ENCODE measurements around the gene CWC22.
A peak's percentile ranks its signal among the peaks of the same experiment; 100 is the strongest.
"Not testable (repeated sequence)": the region's sequence is repeated elsewhere in the genome, so short reads cannot be mapped to it uniquely, and the experiment has no call there.

Gene CWC22

GRCh38 chr2:180006781-180007579 lies at the start of gene CWC22:
Gene CWC22, minus strand, starts transcription at chr2:180007297. Its CDS starts 13,956 bp downstream, at chr2:179993341.
- Histone ChIP-seq H3K9me3 (ENCODE audit: control insufficient read depth, low read length) (no peaks in the 10 kb centered on the region), H3K9ac (ENCODE audit: low read length) (peak within 1 kb of the TSS; percentile 97), H3K27me3 (replicated peaks; ENCODE audit: control insufficient read depth, insufficient read depth, low read length) (no peaks in the 10 kb centered on the region), H3K36me3 (ENCODE audit: control insufficient read depth, insufficient read depth, low read length, severe bottlenecking) (no peaks in the 10 kb centered on the region), H3K4me1 (ENCODE audit: control insufficient read depth, insufficient read depth, low read length) (peaks cover 16% of the 10 kb centered on the region), H3K4me3 (ENCODE audit: low read length) (peak within 1 kb of the TSS; percentile 99)
- DNase-seq (ENCODE audit: low read depth), result peak; percentile 98

- H3K9me3 ChIP-seq (ENCODE audit: control insufficient read depth, low read length), result no peaks in the 10 kb centered on the region
- no peak overlapping the region for H3K4me3 ChIP-seq (ENCODE audit: low read length)
- DNase-seq (ENCODE audit: low read depth), result no peak
- no peak overlapping the region for H3K9ac ChIP-seq (ENCODE audit: low read length)
- H3K36me3 ChIP-seq (ENCODE audit: control insufficient read depth, insufficient read depth, low read length, severe bottlenecking), result no peaks in the 10 kb centered on the region
- no peaks in the 10 kb centered on the region for H3K4me1 ChIP-seq (ENCODE audit: control insufficient read depth, insufficient read depth, low read length)
- peaks cover 3% of the 10 kb centered on the region for H3K27me3 ChIP-seq (replicated peaks; ENCODE audit: control insufficient read depth, insufficient read depth, low read length)
Measured at GRCh38 chr2:180056367-180057118, 49.4 kb upstream of the CWC22 start.

GRCh38 chr2:180054576-180054975 lies 47.5 kb upstream of the CWC22 start:
- not testable (repeated sequence) for H3K4me1 ChIP-seq (ENCODE audit: control insufficient read depth, insufficient read depth, low read length); H3K27me3 ChIP-seq (replicated peaks; ENCODE audit: control insufficient read depth, insufficient read depth, low read length)

GRCh38 chr2:180050246-180050645 lies 43.1 kb upstream of the CWC22 start:
- no peaks in the 10 kb centered on the region for H3K36me3 ChIP-seq (ENCODE audit: control insufficient read depth, insufficient read depth, low read length, severe bottlenecking)
- H3K9ac ChIP-seq (ENCODE audit: low read length), result no peak overlapping the region
- no peaks in the 10 kb centered on the region for H3K9me3 ChIP-seq (ENCODE audit: control insufficient read depth, low read length)
- peak; percentile 20 for DNase-seq (ENCODE audit: low read depth)
- H3K4me3 ChIP-seq (ENCODE audit: low read length), result no peak overlapping the region
- H3K27me3 ChIP-seq (replicated peaks; ENCODE audit: control insufficient read depth, insufficient read depth, low read length), result no peaks in the 10 kb centered on the region
- H3K4me1 ChIP-seq (ENCODE audit: control insufficient read depth, insufficient read depth, low read length), result peaks cover 4% of the 10 kb centered on the region

More at GRCh38 chr2:180054576-180054975, 47.5 kb upstream of the CWC22 start:
- not testable (repeated sequence) for H3K36me3 ChIP-seq (ENCODE audit: control insufficient read depth, insufficient read depth, low read length, severe bottlenecking); H3K4me3 ChIP-seq (ENCODE audit: low read length); DNase-seq (ENCODE audit: low read depth); H3K9ac ChIP-seq (ENCODE audit: low read length); H3K9me3 ChIP-seq (ENCODE audit: control insufficient read depth, low read length)

GRCh38 chr2:180048251-180048650 lies 41.2 kb upstream of the CWC22 start:
- H3K9me3 ChIP-seq (ENCODE audit: control insufficient read depth, low read length), result no peaks in the 10 kb centered on the region

GRCh38 chr2:180046776-180047175 lies 39.7 kb upstream of the CWC22 start:
- peak; percentile 33 for DNase-seq (ENCODE audit: low read depth)
- H3K27me3 ChIP-seq (replicated peaks; ENCODE audit: control insufficient read depth, insufficient read depth, low read length), result peaks cover 6% of the 10 kb centered on the region
- peaks cover 9% of the 10 kb centered on the region for H3K4me1 ChIP-seq (ENCODE audit: control insufficient read depth, insufficient read depth, low read length)
- no peak overlapping the region for H3K9ac ChIP-seq (ENCODE audit: low read length)
- no peaks in the 10 kb centered on the region for H3K36me3 ChIP-seq (ENCODE audit: control insufficient read depth, insufficient read depth, low read length, severe bottlenecking)
- no peak overlapping the region for H3K4me3 ChIP-seq (ENCODE audit: low read length)
- no peaks in the 10 kb centered on the region for H3K9me3 ChIP-seq (ENCODE audit: control insufficient read depth, low read length)

More at GRCh38 chr2:180048251-180048650, 41.2 kb upstream of the CWC22 start:
- Histone ChIP-seq H3K36me3 (ENCODE audit: control insufficient read depth, insufficient read depth, low read length, severe bottlenecking) (no peaks in the 10 kb centered on the region), H3K27me3 (replicated peaks; ENCODE audit: control insufficient read depth, insufficient read depth, low read length) (no peaks in the 10 kb centered on the region), H3K9ac (ENCODE audit: low read length) (no peak overlapping the region), H3K4me3 (ENCODE audit: low read length) (no peak overlapping the region), H3K4me1 (ENCODE audit: control insufficient read depth, insufficient read depth, low read length) (peaks cover 9% of the 10 kb centered on the region)
- no peak for DNase-seq (ENCODE audit: low read depth)

- H3K9ac ChIP-seq (ENCODE audit: low read length), result no peak overlapping the region
- H3K4me3 ChIP-seq (ENCODE audit: low read length), result no peak overlapping the region
- no peaks in the 10 kb centered on the region for H3K36me3 ChIP-seq (ENCODE audit: control insufficient read depth, insufficient read depth, low read length, severe bottlenecking)
- H3K27me3 ChIP-seq (replicated peaks; ENCODE audit: control insufficient read depth, insufficient read depth, low read length), result peaks cover 6% of the 10 kb centered on the region
- peaks cover 9% of the 10 kb centered on the region for H3K4me1 ChIP-seq (ENCODE audit: control insufficient read depth, insufficient read depth, low read length)
- no peaks in the 10 kb centered on the region for H3K9me3 ChIP-seq (ENCODE audit: control insufficient read depth, low read length)
- no peak for DNase-seq (ENCODE audit: low read depth)
Measured at GRCh38 chr2:180046202-180046601, 39.1 kb upstream of the CWC22 start.

GRCh38 chr2:180040146-180040925 lies 33.2 kb upstream of the CWC22 start:
- H3K27me3 ChIP-seq (replicated peaks; ENCODE audit: control insufficient read depth, insufficient read depth, low read length), result peaks cover 6% of the 10 kb centered on the region
- DNase-seq (ENCODE audit: low read depth), result peak; percentile 96
- H3K9ac ChIP-seq (ENCODE audit: low read length), result no peak overlapping the region
- no peaks in the 10 kb centered on the region for H3K36me3 ChIP-seq (ENCODE audit: control insufficient read depth, insufficient read depth, low read length, severe bottlenecking)
- no peaks in the 10 kb centered on the region for H3K9me3 ChIP-seq (ENCODE audit: control insufficient read depth, low read length)
- no peak overlapping the region for H3K4me3 ChIP-seq (ENCODE audit: low read length)
- peaks cover 28% of the 10 kb centered on the region for H3K4me1 ChIP-seq (ENCODE audit: control insufficient read depth, insufficient read depth, low read length)

GRCh38 chr2:180038997-180039396 lies 31.9 kb upstream of the CWC22 start:
- peaks cover 22% of the 10 kb centered on the region for H3K4me1 ChIP-seq (ENCODE audit: control insufficient read depth, insufficient read depth, low read length)
- H3K9me3 ChIP-seq (ENCODE audit: control insufficient read depth, low read length), result no peaks in the 10 kb centered on the region
- no peak overlapping the region for H3K4me3 ChIP-seq (ENCODE audit: low read length)
- peaks cover 6% of the 10 kb centered on the region for H3K27me3 ChIP-seq (replicated peaks; ENCODE audit: control insufficient read depth, insufficient read depth, low read length)
- no peak overlapping the region for H3K9ac ChIP-seq (ENCODE audit: low read length)
- no peaks in the 10 kb centered on the region for H3K36me3 ChIP-seq (ENCODE audit: control insufficient read depth, insufficient read depth, low read length, severe bottlenecking)
- peak; percentile 7 for DNase-seq (ENCODE audit: low read depth)

GRCh38 chr2:180033993-180034894 lies 27.1 kb upstream of the CWC22 start:
- no peaks in the 10 kb centered on the region for H3K27me3 ChIP-seq (replicated peaks; ENCODE audit: control insufficient read depth, insufficient read depth, low read length)
- no peak overlapping the region for H3K9ac ChIP-seq (ENCODE audit: low read length)
- peaks cover 10% of the 10 kb centered on the region for H3K4me1 ChIP-seq (ENCODE audit: control insufficient read depth, insufficient read depth, low read length)
- no peaks in the 10 kb centered on the region for H3K36me3 ChIP-seq (ENCODE audit: control insufficient read depth, insufficient read depth, low read length, severe bottlenecking)
- no peak overlapping the region for H3K4me3 ChIP-seq (ENCODE audit: low read length)
- peak; percentile 39 for DNase-seq (ENCODE audit: low read depth)
- peaks cover 3% of the 10 kb centered on the region for H3K9me3 ChIP-seq (ENCODE audit: control insufficient read depth, low read length)
